Stomach (tissue), 9 donors: ENCODE measurements around the gene NEDD9. TPM values are rescaled to one million over a fixed set of nuclear protein-coding genes. Genes with fewer than 3 reads are reported as not detected.
A peak's percentile ranks its signal among the peaks of the same experiment; 100 is the strongest.

Experiments used
- DNase-seq, 2 donors: peaks; one replicate each; pipeline versions ENCODE4 v3.0.0 to v3.0.0-alpha.2; 2013 to 2019
- H3K27ac ChIP-seq, 5 donors: fragments of 200-600 bp in 4 of 5; sonication (generic) in 4 of 5; one replicate each; pipeline ENCODE4 v1.5.1; 2013 to 2019; ENCODE audit warnings: mild to moderate bottlenecking in 1 of 5, moderate library complexity in 1 of 5
- H3K27me3 ChIP-seq, 3 donors: fragments of 200-600 bp; sonication (generic); one replicate each; pipeline ENCODE4 v1.5.1; 2017 to 2019; ENCODE audit warnings: mixed run types in 1 of 3
- H3K36me3 ChIP-seq, 4 donors: fragments of 200-600 bp; sonication (generic); 1 replicate in 3 of 4; 2 replicates in 1 of 4; pipeline ENCODE4 v1.5.1; 2016 to 2019
- H3K4me1 ChIP-seq, 4 donors: fragments of 200-600 bp; sonication (generic); one replicate each; pipeline ENCODE4 v1.5.1; 2016 to 2019
- H3K4me3 ChIP-seq, 4 donors: fragments of 200-600 bp; sonication (generic) in 3 of 4; one replicate each; pipeline ENCODE4 v1.5.1; 2016 to 2019; ENCODE audit warnings: mild to moderate bottlenecking in 1 of 4
- H3K9me3 ChIP-seq, 4 donors: fragments of 200-600 bp; sonication (generic); one replicate each; pipeline ENCODE4 v1.5.1; 2016 to 2019
- EP300 ChIP-seq: sonication (generic); formaldehyde crosslinking; IDR thresholded peaks from one replicate; pipeline ENCODE4 v1.6.1; 2017; ENCODE audit warnings: antibody characterized with exemption
- POLR2A ChIP-seq, 4 donors: fragments of 450-650 bp; IDR thresholded peaks; one replicate each; pipeline ENCODE4 v1.6.1; 2016; ENCODE audit warnings: antibody characterized with exemption in 4 of 4, control low read depth in 2 of 4, mild to moderate bottlenecking in 1 of 4, moderate library complexity in 1 of 4
- POLR2AphosphoS5 ChIP-seq, 3 donors: sonication (generic); formaldehyde crosslinking; IDR thresholded peaks; one replicate each; pipeline ENCODE4 v1.6.1; 2016; ENCODE audit warnings: antibody characterized with exemption in 3 of 3
- WGBS, 5 donors: extraction: QIAGEN DNeasy Blood & Tissue Kit in 3 of 5; methylation state at CpG; one replicate each; pipeline versions ENCODE4 v1.1.5 to v1.1.7; 2013 to 2018; 5-methylcytosine and 5-hydroxymethylcytosine counted together
- intact Hi-C: fragments of 100-400 bp; cut with DNase I; formaldehyde crosslinking; loops from one replicate; pipeline ENCODE4 v1.15.1; 2023; ENCODE audit warnings: low total_unique reads
- polyA plus RNA-seq, 3 donors: library from polyadenylated mRNA; stranded (reverse); fragments of 200-250 nt; gene quantifications; one replicate each; pipeline ENCODE4 v1.2.3, GENCODE V29; 2013
- total RNA-seq, 5 donors: library from RNA; depleted of rRNA; stranded (reverse); fragments of >200 nt; gene quantifications; one replicate each; pipeline versions ENCODE4 v1.1.0 to v1.2.3, GENCODE V29; 2014 to 2016
- TF ChIP-seq, protein P1 (sequence below), 7 experiments: fragments of 450-650 bp in 4 of 7; fragments of 200-600 bp in 3 of 7; sonication (generic) in 3 of 7; IDR thresholded peaks; one replicate each; pipeline ENCODE4 v1.5.1; 2016 to 2019; ENCODE audit warnings: antibody characterized with exemption in 7 of 7, control low read depth in 2 of 7, mild to moderate bottlenecking in 1 of 7
- donor health status: healthy with polysubstance abuse.
- donor health status: Bipolar disorder and iron deficiency.
- donor health status: healthy.

NEDD9 gene
- total and polyA plus RNA-seq, 8 donors = 4.2 to 97.9 (median 26.9) TPM

GRCh38 chr6:11144393-11144851, 88.0 kb downstream of the NEDD9 start:
- Histone ChIP-seq H3K4me3 (no peak overlapping the region), H3K27ac (no peak overlapping the region), H3K4me1 (peaks cover 0 to 3% (median 0%) of the 10 kb centered on the region in 4 donors), H3K27me3 (no peaks in the 10 kb centered on the region), H3K9me3 (no peaks in the 10 kb centered on the region), H3K36me3 (no peaks in the 10 kb centered on the region)
- WGBS, 5 donors = 14 to 23% (median 18%) methylated on average over 6 of the region's 6 CpGs
- intact Hi-C loops = loop anchor here (5.0 kb wide), 1 partner anchor 353 kb away; no protein-coding TSS in a partner anchor
- DNase-seq = peak; percentile 82 to 92
- TF ChIP-seq POLR2A (IDR thresholded peaks at IDR 0.05) (no peak), POLR2AphosphoS5 (IDR thresholded peaks at IDR 0.05) (peak in 1 of 3 donors; percentile 39), EP300 (no peak)
- TF ChIP-seq, protein P1, sequence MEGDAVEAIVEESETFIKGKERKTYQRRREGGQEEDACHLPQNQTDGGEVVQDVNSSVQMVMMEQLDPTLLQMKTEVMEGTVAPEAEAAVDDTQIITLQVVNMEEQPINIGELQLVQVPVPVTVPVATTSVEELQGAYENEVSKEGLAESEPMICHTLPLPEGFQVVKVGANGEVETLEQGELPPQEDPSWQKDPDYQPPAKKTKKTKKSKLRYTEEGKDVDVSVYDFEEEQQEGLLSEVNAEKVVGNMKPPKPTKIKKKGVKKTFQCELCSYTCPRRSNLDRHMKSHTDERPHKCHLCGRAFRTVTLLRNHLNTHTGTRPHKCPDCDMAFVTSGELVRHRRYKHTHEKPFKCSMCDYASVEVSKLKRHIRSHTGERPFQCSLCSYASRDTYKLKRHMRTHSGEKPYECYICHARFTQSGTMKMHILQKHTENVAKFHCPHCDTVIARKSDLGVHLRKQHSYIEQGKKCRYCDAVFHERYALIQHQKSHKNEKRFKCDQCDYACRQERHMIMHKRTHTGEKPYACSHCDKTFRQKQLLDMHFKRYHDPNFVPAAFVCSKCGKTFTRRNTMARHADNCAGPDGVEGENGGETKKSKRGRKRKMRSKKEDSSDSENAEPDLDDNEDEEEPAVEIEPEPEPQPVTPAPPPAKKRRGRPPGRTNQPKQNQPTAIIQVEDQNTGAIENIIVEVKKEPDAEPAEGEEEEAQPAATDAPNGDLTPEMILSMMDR (IDR thresholded peaks at IDR 0.05) = peak in 5 of 7 experiments; percentile 79 to 93 (median 90)

GRCh38 chr6:11143394-11144371, 88.8 kb downstream of the NEDD9 start:
- peak; percentile 61 to 66 for DNase-seq
- TF ChIP-seq EP300 (no peak), POLR2AphosphoS5 (IDR thresholded peaks at IDR 0.05) (peak in 2 of 3 donors; percentile 16 to 28)
- Histone ChIP-seq H3K9me3 (no peaks in the 10 kb centered on the region), H3K4me1 (peaks cover 0 to 3% (median 0%) of the 10 kb centered on the region in 4 donors), H3K27me3 (no peaks in the 10 kb centered on the region), H3K4me3 (no peak overlapping the region), H3K36me3 (no peaks in the 10 kb centered on the region), H3K27ac (peak overlapping the region in 1 of 5 donors; percentile 26)
- intact Hi-C loops = loop anchor here (5.0 kb wide), 1 partner anchor 354 kb away; no protein-coding TSS in a partner anchor
- 67 to 83% (median 78%) methylated on average over 10 of the region's 10 CpGs for WGBS, 5 donors

DNA sequence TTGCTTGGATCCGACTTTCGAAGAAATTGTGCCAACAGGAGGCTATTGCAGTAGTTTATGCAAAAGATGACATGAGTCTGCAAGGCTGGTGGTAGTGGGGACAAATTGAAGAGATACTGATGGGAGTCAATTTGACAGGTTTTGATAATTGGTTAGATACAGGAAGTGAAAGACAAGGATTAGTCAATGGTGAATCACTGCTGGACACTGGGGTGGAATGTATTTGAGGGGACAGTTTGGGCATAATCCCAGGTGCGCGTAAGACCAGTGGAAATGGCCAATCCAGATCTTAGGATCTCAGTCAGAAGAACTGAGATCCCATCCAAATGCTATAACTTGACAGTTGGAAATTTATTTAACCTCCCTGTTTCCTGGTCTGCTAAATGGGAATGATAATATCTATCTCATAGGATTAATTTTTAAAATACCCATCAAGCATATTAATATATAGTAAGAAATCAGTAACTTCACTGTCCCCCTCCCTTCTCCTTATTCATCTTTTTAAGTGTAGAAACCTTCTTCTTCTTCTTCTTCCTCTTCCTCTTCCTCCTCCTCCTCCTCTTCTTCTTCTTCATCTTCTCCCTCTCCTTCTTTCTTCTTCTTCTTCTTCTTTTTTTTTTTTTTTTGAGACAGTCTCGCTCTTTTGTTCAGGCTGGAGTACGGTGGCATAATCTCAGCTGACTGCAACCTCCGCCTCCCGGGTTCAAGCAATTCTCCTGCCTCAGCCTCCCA, 90.0 kb downstream of the NEDD9 start:
- Histone ChIP-seq H3K4me3 (no peak overlapping the region), H3K36me3 (no peaks in the 10 kb centered on the region), H3K27me3 (no peaks in the 10 kb centered on the region), H3K9me3 (no peaks in the 10 kb centered on the region), H3K27ac (no peak overlapping the region), H3K4me1 (peaks cover 0 to 3% (median 0%) of the 10 kb centered on the region in 4 donors)
- TF ChIP-seq POLR2A (IDR thresholded peaks at IDR 0.05) = no peak
- TF ChIP-seq POLR2AphosphoS5 (IDR thresholded peaks at IDR 0.05) = no peak
- no peak for TF ChIP-seq EP300
- TF ChIP-seq, protein P1 (IDR thresholded peaks at IDR 0.05) = no peak
- intact Hi-C loops = loop anchor here (5.0 kb wide), 1 partner anchor 355 kb away; no protein-coding TSS in a partner anchor
- 93 to 97% (median 95%) methylated on average over 8 of the region's 8 CpGs for WGBS, 5 donors
- no peak for DNase-seq

DNA sequence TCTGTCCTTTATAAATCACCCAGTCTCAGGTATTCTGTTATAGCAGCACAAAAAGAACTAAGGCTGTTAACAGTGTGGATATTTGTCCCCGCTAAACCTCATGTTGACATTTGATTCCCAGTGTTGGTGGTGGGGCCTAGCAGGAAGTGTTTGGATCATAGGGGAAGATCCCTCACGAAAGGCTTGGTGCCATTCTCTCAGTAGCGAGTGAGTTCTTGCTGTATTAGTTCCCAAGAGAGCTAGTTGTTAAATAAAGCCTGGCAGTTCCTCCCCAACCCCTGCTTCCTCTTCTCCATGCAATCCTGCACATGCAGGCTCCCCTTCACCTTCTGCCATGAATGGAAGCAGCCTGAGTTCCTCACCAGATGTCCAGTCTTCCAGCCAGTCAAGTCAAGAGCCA, 91.2 kb downstream of the NEDD9 start:
- Histone ChIP-seq H3K27me3 (no peaks in the 10 kb centered on the region), H3K36me3 (no peaks in the 10 kb centered on the region), H3K9me3 (no peaks in the 10 kb centered on the region), H3K4me1 (peaks cover 0 to 3% (median 0%) of the 10 kb centered on the region in 4 donors), H3K27ac (no peak overlapping the region), H3K4me3 (no peak overlapping the region)
- WGBS, 5 donors = 80 to 87% (median 83%) methylated on average over 3 of the region's 3 CpGs
- DNase-seq = no peak
- TF ChIP-seq POLR2A (IDR thresholded peaks at IDR 0.05) (no peak), EP300 (no peak), POLR2AphosphoS5 (IDR thresholded peaks at IDR 0.05) (no peak)
- TF ChIP-seq, protein P1 (IDR thresholded peaks at IDR 0.05) = no peak
- intact Hi-C loops = loop anchor here (5.0 kb wide), 1 partner anchor 356 kb away; no protein-coding TSS in a partner anchor
